Lung (tissue), 12 donors: ENCODE results near the gene TRABD2B. TPM values are rescaled to one million over a fixed set of nuclear protein-coding genes. Genes with fewer than 3 reads are reported as not detected.

Source experiments
- ATAC-seq: fragments of 200-7000 bp; cut with Tn5 transposase; one replicate; pipeline ENCODE4 v1.9.1; 2020; ENCODE audit warnings: moderate number of reproducible peaks; ENCODE audit not compliant: insufficient read depth, low FRiP score
- DNase-seq, 3 donors: peaks; one replicate each; pipeline ENCODE4 v3.0.0-alpha.2; 2013 to 2017
- H3K27ac ChIP-seq, 2 donors: one replicate each; pipeline ENCODE4 v1.5.1; 2013; ENCODE audit warnings: mild to moderate bottlenecking in 2 of 2, moderate library complexity in 2 of 2, control low read depth in 1 of 2, inconsistent platforms in 1 of 2, low read depth in 1 of 2, low read length in 1 of 2
- H3K27me3 ChIP-seq, 3 donors: one replicate each; pipeline ENCODE4 v1.5.1; 2013; ENCODE audit warnings: low read length in 2 of 3; ENCODE audit not compliant: control insufficient read depth in 3 of 3, insufficient read depth in 3 of 3
- H3K36me3 ChIP-seq, 4 donors: one replicate each; pipeline ENCODE4 v1.5.1; 2013; ENCODE audit warnings: low read length in 4 of 4, mild to moderate bottlenecking in 1 of 4, moderate library complexity in 1 of 4; ENCODE audit not compliant: control insufficient read depth in 4 of 4, insufficient read depth in 4 of 4
- H3K4me1 ChIP-seq, 5 donors: one replicate each; pipeline ENCODE4 v1.5.1; 2013; ENCODE audit warnings: low read length in 5 of 5, mild to moderate bottlenecking in 2 of 5, moderate library complexity in 1 of 5; ENCODE audit not compliant: control insufficient read depth in 5 of 5, insufficient read depth in 5 of 5
- H3K4me3 ChIP-seq: one replicate; pipeline ENCODE4 v1.5.1; 2013; ENCODE audit warnings: mild to moderate bottlenecking, control low read depth, moderate library complexity
- H3K9ac ChIP-seq, 2 donors: one replicate each; pipeline ENCODE4 v1.5.1; 2013; ENCODE audit warnings: low read length in 2 of 2, control low read depth in 1 of 2; ENCODE audit not compliant: insufficient read depth in 1 of 2
- H3K9me3 ChIP-seq, 4 donors: one replicate each; pipeline ENCODE4 v1.5.1; 2013; ENCODE audit warnings: low read length in 3 of 4, mild to moderate bottlenecking in 1 of 4, moderate library complexity in 1 of 4; ENCODE audit not compliant: control insufficient read depth in 4 of 4, insufficient read depth in 3 of 4
- CTCF ChIP-seq: IDR thresholded peaks from 2 replicates; pipeline ENCODE4 v1.5.1; 2012; ENCODE audit warnings: mild to moderate bottlenecking; ENCODE audit errors: control extremely low read depth, extremely low read depth
- WGBS, 2 donors: extraction: QIAGEN DNeasy Blood & Tissue Kit; methylation state at CpG; one replicate each; pipeline ENCODE4 v1.1.7; 2013; 5-methylcytosine and 5-hydroxymethylcytosine counted together
- polyA plus RNA-seq, 2 donors: library from polyadenylated mRNA; stranded (reverse); fragments of 200-250 nt; gene quantifications; one replicate each; pipeline ENCODE4 v1.2.1, GENCODE V29; 2013
- total RNA-seq, 2 donors: library from RNA; depleted of rRNA in 1 of 2; stranded (reverse); fragments of >200 nt in 1 of 2; gene quantifications; one replicate each; pipeline ENCODE4 v1.2.1, GENCODE V29; 2014 to 2021
- donor health status: control.
- donor health status: control.
- donor health status: Bipolar disorder and iron deficiency.
- donor health status: healthy.
- donor health status: DM: yes; HTN: yes; CAD: no.

TRABD2B gene
- total and polyA plus RNA-seq, 4 donors = 0.37 to 1.9 (median 0.64) TPM

DNA sequence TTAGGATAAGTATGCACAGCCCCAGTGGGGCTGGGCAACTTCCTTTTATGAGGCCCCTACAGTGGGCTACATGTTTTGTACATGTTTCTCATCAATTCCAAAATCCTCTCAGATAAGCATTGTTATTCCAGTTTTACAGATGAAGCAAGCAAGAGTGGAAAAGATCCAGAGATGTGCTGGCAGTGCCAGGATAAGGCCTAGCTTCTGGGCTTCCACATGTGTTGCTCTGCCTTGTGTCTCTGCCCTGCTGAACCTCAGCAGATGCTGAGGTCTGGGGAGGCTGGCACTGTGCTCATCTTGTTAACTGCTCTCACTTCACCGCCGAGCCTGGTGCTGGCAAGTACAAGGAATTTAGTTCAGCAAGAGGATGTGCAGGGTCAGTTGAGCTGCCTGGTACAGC, 202.1 kb downstream of the TRABD2B start:
- TF ChIP-seq CTCF = no peak

DNA sequence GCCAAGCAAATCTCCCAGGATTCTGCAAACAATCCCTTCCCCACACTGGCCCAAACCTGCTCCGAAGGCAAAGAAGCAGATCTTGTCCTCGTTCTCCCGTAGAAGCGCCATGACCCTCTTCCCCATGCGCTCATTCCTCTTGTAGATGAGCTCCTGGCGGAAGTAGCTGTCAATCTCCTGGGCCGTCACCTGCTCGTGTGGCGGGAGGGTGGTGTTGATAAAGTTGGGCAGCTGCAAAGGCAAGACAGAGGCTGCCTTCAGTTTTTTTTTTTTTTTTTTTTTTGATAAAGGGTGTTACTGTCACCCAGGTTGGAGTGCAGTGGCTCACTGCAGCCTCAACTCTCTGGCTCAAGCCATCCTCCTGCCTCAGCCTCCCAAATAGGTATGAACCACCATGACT, 202.7 kb downstream of the TRABD2B start:
- Histone ChIP-seq H3K27ac (no peak overlapping the region), H3K36me3 (no peaks in the 10 kb centered on the region), H3K9me3 (no peaks in the 10 kb centered on the region), H3K27me3 (no peaks in the 10 kb centered on the region), H3K4me1 (no peaks in the 10 kb centered on the region), H3K9ac (no peak overlapping the region), H3K4me3 (no peak overlapping the region)
- no peak for DNase-seq
- TF ChIP-seq CTCF = no peak
- ATAC-seq = no peak
- 88 to 94% methylated on average over 9 of the region's 9 CpGs for WGBS, 2 donors

More for the DNA sequence above, 202.1 kb downstream of the TRABD2B start:
- H3K9me3 ChIP-seq = no peaks in the 10 kb centered on the region
- no peak for DNase-seq
- H3K4me1 ChIP-seq = no peaks in the 10 kb centered on the region
- no peaks in the 10 kb centered on the region for H3K36me3 ChIP-seq
- H3K9ac ChIP-seq = no peak overlapping the region
- WGBS, 2 donors = 96 to 100% methylated on average over 2 of the region's 2 CpGs
- H3K27ac ChIP-seq = no peak overlapping the region
- no peak overlapping the region for H3K4me3 ChIP-seq
- no peaks in the 10 kb centered on the region for H3K27me3 ChIP-seq
- ATAC-seq = no peak

DNA sequence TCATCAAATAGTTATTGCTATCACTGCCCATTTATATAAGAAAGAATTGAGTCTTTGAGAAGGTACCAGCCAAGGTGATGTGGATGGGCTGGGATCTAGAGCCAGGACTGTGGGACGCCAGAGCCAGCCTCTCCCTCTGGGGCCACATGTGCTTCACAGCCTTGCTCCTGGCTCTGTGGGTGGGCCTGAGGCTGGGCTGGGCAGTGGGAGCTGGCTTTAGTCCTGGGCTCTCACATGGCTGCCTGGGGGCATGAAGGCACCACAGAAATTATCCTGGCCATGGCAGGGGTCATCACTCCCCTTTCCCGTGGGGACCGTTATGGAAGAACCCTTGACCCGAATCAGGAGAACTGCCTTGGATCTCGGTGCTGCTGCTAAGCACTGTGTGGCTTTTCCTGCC, 203.1 kb downstream of the TRABD2B start:
- Histone ChIP-seq H3K4me3 (no peak overlapping the region), H3K9ac (no peak overlapping the region), H3K36me3 (no peaks in the 10 kb centered on the region), H3K27me3 (no peaks in the 10 kb centered on the region), H3K27ac (no peak overlapping the region), H3K9me3 (no peaks in the 10 kb centered on the region), H3K4me1 (no peaks in the 10 kb centered on the region)
- DNase-seq (no peak), ATAC-seq (no peak)
- WGBS, 2 donors = 71 to 87% methylated on average over 5 of the region's 5 CpGs
- TF ChIP-seq CTCF = no peak

GRCh38 chr1:47793563-47793962, 203.6 kb downstream of the TRABD2B start:
- no peak for TF ChIP-seq CTCF
- ATAC-seq (no peak), DNase-seq (no peak)
- Histone ChIP-seq H3K36me3 (no peaks in the 10 kb centered on the region), H3K27me3 (no peaks in the 10 kb centered on the region), H3K9me3 (no peaks in the 10 kb centered on the region), H3K4me3 (no peak overlapping the region), H3K4me1 (no peaks in the 10 kb centered on the region), H3K27ac (no peak overlapping the region), H3K9ac (no peak overlapping the region)
